ENCODE results near the gene PIGT. TPM values are rescaled to one million over a fixed set of nuclear protein-coding genes. Genes with fewer than 3 reads are reported as not detected.
A peak's percentile ranks its signal among the peaks of the same experiment; 100 is the strongest.

Gene PIGT
- total and polyA plus RNA-seq, 2 of the 13 experiments (the other 11 are each of a cell fraction or from before 2014, with no cell fraction given) = 65.9 to 74.1 TPM

DNA sequence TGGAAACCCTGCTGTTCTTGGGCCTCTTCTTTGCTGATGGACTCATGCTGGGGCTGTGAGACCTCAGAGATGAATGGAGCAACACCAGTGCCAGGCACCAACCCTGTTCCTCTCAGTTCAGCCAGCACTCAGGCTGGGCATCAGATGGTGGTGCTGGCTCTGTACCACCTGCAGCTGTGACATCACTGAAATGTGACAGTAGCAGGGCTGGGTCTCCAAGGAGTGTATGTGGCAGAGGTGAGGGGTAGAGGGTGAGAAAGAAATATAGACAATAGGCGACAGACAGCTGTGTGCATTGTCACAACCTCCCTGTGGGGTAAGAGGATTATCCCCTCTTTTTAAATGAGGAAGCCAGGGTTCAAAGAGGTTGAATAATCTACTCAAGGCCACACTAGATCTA, 37.8 kb upstream of the PIGT start, which contains the start of gene TP53TG5:
TSS of gene TP53TG5 (minus strand) at position 135 of the 400 bp plus-strand sequence. CDS start at position 46, 89 bp downstream.
- 76% methylated on average over 1 of the region's 1 CpG for WGBS (ENCODE audit: low lambda C conversion rate)
- no peaks in the 10 kb centered on the region for H3K79me2 ChIP-seq (ENCODE audit: insufficient read depth, low read length)
- BruUV-seq (replicated peaks) = no TSS peak

DNA sequence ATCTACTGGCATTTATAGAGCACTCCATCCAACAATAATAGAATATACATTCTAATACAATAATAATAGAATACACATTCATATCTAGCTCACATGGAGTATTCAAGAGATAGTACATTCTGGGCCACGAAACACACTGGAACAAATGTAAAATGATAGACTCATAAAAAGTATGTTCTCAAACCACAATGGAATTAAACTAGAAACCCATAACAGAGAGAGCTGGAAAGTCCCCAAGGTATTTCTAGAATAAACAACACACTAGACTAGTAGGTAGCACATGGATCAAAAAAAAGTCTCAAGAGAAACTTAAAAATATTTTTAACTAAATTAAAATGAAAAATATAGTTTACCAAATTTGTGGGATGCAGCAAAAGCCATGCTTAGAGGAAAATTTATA, 28.7 kb upstream of the PIGT start:
- ChIA-PET POLR2A (no interaction called here), CTCF (ENCODE audit: low intra/inter-chr PET ratio, low total read pairs) (no interaction called here)
- no peaks in the 10 kb centered on the region for H3K79me2 ChIP-seq (ENCODE audit: insufficient read depth, low read length)
- H3K9me3 ChIP-seq (ENCODE audit: low read length) = no peaks in the 10 kb centered on the region
- no peak overlapping the region for H3K27ac ChIP-seq (ENCODE audit: extremely low read length, insufficient read depth, low read length)
- no peaks in the 10 kb centered on the region for H3K36me3 ChIP-seq (replicated peaks in 1 of 2; ENCODE audit: control insufficient read depth in 1 of 2, insufficient read depth in 2 of 2, low read length in 2 of 2)
- DNase-seq (ENCODE audit: low spot score) = no peak
- no peak overlapping the region for H3K4me2 ChIP-seq (ENCODE audit: low read depth, low read length)
- no peak for ATAC-seq
- intact Hi-C loops (cut with micrococcal nuclease; ENCODE audit: unreplicated experiment) = no loop called here
- in situ Hi-C loops (cut with HindIII; ENCODE audit: extremely low pct_ligation_motif_present, low pct_unique_long_range_greater_than_20kb) = no loop called here
- BruUV-seq (replicated peaks) = no TSS peak
- H3K4me1 ChIP-seq (ENCODE audit: insufficient read depth, low read length) = no peaks in the 10 kb centered on the region
- 77% methylated on average over 1 of the region's 1 CpG for WGBS (ENCODE audit: low lambda C conversion rate)
- H3K4me3 ChIP-seq (replicated peaks in 1 of 3; ENCODE audit: insufficient read depth in 1 of 3, low read depth in 2 of 3, low read length in 3 of 3) = no peak overlapping the region
- H3K27me3 ChIP-seq (ENCODE audit: control insufficient read depth in 1 of 2, insufficient read depth in 2 of 2, low read length in 2 of 2) = no peaks in the 10 kb centered on the region
- no peak overlapping the region for H2AFZ ChIP-seq (ENCODE audit: low read length)
- no peak for FAIRE-seq
- no peaks in the 10 kb centered on the region for H4K20me1 ChIP-seq (ENCODE audit: insufficient read depth, low read length)
- H3K9ac ChIP-seq (ENCODE audit: insufficient read depth, low read depth, low read length) = no peak overlapping the region
- no peak for TF ChIP-seq ELF1 (CRISPR knock-in tag; IDR thresholded peaks at IDR 0.05)
- TF ChIP-seq, protein P1, sequence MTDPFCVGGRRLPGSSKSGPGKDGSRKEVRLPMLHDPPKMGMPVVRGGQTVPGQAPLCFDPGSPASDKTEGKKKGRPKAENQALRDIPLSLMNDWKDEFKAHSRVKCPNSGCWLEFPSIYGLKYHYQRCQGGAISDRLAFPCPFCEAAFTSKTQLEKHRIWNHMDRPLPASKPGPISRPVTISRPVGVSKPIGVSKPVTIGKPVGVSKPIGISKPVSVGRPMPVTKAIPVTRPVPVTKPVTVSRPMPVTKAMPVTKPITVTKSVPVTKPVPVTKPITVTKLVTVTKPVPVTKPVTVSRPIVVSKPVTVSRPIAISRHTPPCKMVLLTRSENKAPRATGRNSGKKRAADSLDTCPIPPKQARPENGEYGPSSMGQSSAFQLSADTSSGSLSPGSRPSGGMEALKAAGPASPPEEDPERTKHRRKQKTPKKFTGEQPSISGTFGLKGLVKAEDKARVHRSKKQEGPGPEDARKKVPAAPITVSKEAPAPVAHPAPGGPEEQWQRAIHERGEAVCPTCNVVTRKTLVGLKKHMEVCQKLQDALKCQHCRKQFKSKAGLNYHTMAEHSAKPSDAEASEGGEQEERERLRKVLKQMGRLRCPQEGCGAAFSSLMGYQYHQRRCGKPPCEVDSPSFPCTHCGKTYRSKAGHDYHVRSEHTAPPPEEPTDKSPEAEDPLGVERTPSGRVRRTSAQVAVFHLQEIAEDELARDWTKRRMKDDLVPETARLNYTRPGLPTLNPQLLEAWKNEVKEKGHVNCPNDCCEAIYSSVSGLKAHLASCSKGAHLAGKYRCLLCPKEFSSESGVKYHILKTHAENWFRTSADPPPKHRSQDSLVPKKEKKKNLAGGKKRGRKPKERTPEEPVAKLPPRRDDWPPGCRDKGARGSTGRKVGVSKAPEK (CRISPR knock-in tag; IDR thresholded peaks at IDR 0.05; ENCODE audit: borderline replicate concordance) = no peak
- no peak for TF ChIP-seq NFYC (CRISPR knock-in tag; IDR thresholded peaks at IDR 0.05)
- no peak for TF ChIP-seq LCORL (IDR thresholded peaks at IDR 0.05)
- TF ChIP-seq LCORL (CRISPR knock-in tag; IDR thresholded peaks at IDR 0.05) = no peak
- no peak for TF ChIP-seq ZFAT (CRISPR knock-in tag; conservative IDR thresholded peaks at IDR 0.05)
- TF ChIP-seq, protein P2, sequence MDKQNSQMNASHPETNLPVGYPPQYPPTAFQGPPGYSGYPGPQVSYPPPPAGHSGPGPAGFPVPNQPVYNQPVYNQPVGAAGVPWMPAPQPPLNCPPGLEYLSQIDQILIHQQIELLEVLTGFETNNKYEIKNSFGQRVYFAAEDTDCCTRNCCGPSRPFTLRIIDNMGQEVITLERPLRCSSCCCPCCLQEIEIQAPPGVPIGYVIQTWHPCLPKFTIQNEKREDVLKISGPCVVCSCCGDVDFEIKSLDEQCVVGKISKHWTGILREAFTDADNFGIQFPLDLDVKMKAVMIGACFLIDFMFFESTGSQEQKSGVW (CRISPR knock-in tag; IDR thresholded peaks at IDR 0.05; ENCODE audit: borderline replicate concordance) = no peak
- TF ChIP-seq, protein P3, sequence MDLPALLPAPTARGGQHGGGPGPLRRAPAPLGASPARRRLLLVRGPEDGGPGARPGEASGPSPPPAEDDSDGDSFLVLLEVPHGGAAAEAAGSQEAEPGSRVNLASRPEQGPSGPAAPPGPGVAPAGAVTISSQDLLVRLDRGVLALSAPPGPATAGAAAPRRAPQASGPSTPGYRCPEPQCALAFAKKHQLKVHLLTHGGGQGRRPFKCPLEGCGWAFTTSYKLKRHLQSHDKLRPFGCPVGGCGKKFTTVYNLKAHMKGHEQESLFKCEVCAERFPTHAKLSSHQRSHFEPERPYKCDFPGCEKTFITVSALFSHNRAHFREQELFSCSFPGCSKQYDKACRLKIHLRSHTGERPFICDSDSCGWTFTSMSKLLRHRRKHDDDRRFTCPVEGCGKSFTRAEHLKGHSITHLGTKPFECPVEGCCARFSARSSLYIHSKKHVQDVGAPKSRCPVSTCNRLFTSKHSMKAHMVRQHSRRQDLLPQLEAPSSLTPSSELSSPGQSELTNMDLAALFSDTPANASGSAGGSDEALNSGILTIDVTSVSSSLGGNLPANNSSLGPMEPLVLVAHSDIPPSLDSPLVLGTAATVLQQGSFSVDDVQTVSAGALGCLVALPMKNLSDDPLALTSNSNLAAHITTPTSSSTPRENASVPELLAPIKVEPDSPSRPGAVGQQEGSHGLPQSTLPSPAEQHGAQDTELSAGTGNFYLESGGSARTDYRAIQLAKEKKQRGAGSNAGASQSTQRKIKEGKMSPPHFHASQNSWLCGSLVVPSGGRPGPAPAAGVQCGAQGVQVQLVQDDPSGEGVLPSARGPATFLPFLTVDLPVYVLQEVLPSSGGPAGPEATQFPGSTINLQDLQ (CRISPR knock-in tag; IDR thresholded peaks at IDR 0.05) = no peak
- TF ChIP-seq ZNF256 (CRISPR knock-in tag; conservative IDR thresholded peaks at IDR 0.05) = no peak
- TF ChIP-seq, protein P4, sequence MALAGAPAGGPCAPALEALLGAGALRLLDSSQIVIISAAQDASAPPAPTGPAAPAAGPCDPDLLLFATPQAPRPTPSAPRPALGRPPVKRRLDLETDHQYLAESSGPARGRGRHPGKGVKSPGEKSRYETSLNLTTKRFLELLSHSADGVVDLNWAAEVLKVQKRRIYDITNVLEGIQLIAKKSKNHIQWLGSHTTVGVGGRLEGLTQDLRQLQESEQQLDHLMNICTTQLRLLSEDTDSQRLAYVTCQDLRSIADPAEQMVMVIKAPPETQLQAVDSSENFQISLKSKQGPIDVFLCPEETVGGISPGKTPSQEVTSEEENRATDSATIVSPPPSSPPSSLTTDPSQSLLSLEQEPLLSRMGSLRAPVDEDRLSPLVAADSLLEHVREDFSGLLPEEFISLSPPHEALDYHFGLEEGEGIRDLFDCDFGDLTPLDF (CRISPR knock-in tag; IDR thresholded peaks at IDR 0.05) = no peak

More for the DNA sequence above, 37.8 kb upstream of the PIGT start, which contains the start of gene TP53TG5:
- H3K4me3 ChIP-seq (replicated peaks in 1 of 3; ENCODE audit: insufficient read depth in 1 of 3, low read depth in 2 of 3, low read length in 3 of 3) = no peak within 1 kb of the TSS
- H3K27ac ChIP-seq (ENCODE audit: extremely low read length, insufficient read depth, low read length) = no peak within 1 kb of the TSS
- DNase-seq (ENCODE audit: low spot score) = no peak
- no peaks in the 10 kb centered on the region for H3K9me3 ChIP-seq (ENCODE audit: low read length)
- TF ChIP-seq CREB1 (IDR thresholded peaks at IDR 0.05) (peak; percentile 47; the same call in 1 of the 2 replicates), CREB1 (CRISPR knock-in tag; IDR thresholded peaks at IDR 0.05) (no peak), ZNF678 (CRISPR knock-in tag; IDR thresholded peaks at IDR 0.05) (no peak)
- CTCF ChIA-PET (ENCODE audit: low intra/inter-chr PET ratio, low total read pairs) = no interaction called here
- FAIRE-seq = no peak
- ATAC-seq = no peak
- in situ Hi-C loops (cut with HindIII; ENCODE audit: extremely low pct_ligation_motif_present, low pct_unique_long_range_greater_than_20kb) = no loop called here
- H3K4me1 ChIP-seq (ENCODE audit: insufficient read depth, low read length) = peaks cover 7% of the 10 kb centered on the region
- no peaks in the 10 kb centered on the region for H3K27me3 ChIP-seq (ENCODE audit: control insufficient read depth in 1 of 2, insufficient read depth in 2 of 2, low read length in 2 of 2)
- H2AFZ ChIP-seq (ENCODE audit: low read length) = no peak within 1 kb of the TSS
- H3K9ac ChIP-seq (ENCODE audit: insufficient read depth, low read depth, low read length) = no peak within 1 kb of the TSS
- H3K36me3 ChIP-seq (replicated peaks in 1 of 2; ENCODE audit: control insufficient read depth in 1 of 2, insufficient read depth in 2 of 2, low read length in 2 of 2) = no peaks in the 10 kb centered on the region; a peak in 1 of 5 replicates
- POLR2A ChIA-PET = no interaction called here
- intact Hi-C loops (cut with micrococcal nuclease; ENCODE audit: unreplicated experiment) = no loop called here
- no peaks in the 10 kb centered on the region for H4K20me1 ChIP-seq (ENCODE audit: insufficient read depth, low read length)
- H3K4me2 ChIP-seq (ENCODE audit: low read depth, low read length) = no peak within 1 kb of the TSS

All from HepG2 (cell line).